Right lobe of liver (tissue), 4 donors: ENCODE data around the gene RANBP3.

Experiments used
- POLR2A ChIP-seq: fragments of 450-650 bp; IDR thresholded peaks from one replicate; pipeline ENCODE4 v1.6.1; 2017; ENCODE audit warnings: antibody characterized with exemption, mild to moderate bottlenecking
- TF ChIP-seq, protein P1 (sequence below), 4 donors: fragments of 200-600 bp in 3 of 4; fragments of 450-650 bp in 1 of 4; IDR thresholded peaks; one replicate each; pipeline versions ENCODE4 v1.5.1 to v1.8.0; 2016 to 2022; ENCODE audit warnings: antibody characterized with exemption in 4 of 4, mild to moderate bottlenecking in 2 of 4
- donor health status: DM: no; HTN: no; CAD: no.
- donor health status: DM: no; HTN: no; CAD: no.
- donor health status: DM: no; HTN: yes; CAD: no.

DNA sequence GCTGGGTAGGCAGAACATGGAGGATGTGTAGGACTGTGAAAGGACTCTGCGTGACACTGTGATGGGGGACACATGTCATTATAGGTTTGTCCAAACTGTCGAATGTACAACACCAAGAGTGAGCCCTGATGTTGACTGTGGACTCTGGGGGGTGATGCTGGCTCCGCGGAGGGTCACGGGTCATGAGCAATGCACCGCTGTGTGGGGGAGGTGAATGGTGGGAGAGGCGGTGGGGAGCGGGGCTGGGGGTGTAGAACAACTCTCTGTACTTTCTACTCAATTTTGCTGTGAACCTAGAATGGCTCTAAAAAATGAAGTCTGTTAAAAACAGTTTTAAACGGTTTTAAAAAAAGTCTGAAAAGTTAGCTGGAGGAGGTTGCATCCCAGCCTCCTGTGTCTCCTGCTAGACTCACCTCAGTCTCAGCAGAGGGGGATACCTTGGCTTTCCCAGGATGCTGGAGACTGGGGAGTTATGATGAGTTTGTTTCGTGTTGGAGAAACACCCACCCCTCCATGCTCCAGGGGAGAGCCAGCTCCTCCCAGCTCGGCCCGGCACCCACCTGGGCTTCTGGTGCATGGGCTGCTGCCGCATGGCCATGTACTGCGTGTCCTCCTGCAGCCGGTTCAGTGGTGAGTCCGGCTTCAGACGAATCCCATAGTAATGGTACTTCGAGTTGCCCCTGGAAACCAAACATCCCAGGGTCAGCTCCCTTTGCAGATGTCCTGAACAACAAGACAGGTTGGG, 34.7 kb upstream of the RANBP3 start:
- TF ChIP-seq, protein P1, sequence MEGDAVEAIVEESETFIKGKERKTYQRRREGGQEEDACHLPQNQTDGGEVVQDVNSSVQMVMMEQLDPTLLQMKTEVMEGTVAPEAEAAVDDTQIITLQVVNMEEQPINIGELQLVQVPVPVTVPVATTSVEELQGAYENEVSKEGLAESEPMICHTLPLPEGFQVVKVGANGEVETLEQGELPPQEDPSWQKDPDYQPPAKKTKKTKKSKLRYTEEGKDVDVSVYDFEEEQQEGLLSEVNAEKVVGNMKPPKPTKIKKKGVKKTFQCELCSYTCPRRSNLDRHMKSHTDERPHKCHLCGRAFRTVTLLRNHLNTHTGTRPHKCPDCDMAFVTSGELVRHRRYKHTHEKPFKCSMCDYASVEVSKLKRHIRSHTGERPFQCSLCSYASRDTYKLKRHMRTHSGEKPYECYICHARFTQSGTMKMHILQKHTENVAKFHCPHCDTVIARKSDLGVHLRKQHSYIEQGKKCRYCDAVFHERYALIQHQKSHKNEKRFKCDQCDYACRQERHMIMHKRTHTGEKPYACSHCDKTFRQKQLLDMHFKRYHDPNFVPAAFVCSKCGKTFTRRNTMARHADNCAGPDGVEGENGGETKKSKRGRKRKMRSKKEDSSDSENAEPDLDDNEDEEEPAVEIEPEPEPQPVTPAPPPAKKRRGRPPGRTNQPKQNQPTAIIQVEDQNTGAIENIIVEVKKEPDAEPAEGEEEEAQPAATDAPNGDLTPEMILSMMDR (IDR thresholded peaks at IDR 0.05): no peak
- TF ChIP-seq POLR2A: no peak
